ENCODE results near the gene DCP1A. TPM values are rescaled to one million over a fixed set of nuclear protein-coding genes. Genes with fewer than 3 reads are reported as not detected.

DCP1A gene
- total and polyA plus RNA-seq, 9 of the 15 experiments (the other 6 are each of a cell fraction or from before 2014, with no cell fraction given): 6.6 to 33.7 (median 13.3) TPM

- CTCF ChIA-PET (ENCODE audit: low intra/inter-chr PET ratio): no interaction called here
- intact Hi-C loops (cut with micrococcal nuclease): no loop called here
- no peaks in the 10 kb centered on the region for H3K9me3 ChIP-seq (replicated peaks; ENCODE audit: control insufficient read depth, insufficient read depth, low read depth, low read length)
- no peak overlapping the region for H3K4me2 ChIP-seq (ENCODE audit: insufficient read depth, low read length)
- peaks cover 20% of the 10 kb centered on the region; the same call in 1 of the 3 replicates for H3K79me2 ChIP-seq (ENCODE audit: control insufficient read depth, insufficient read depth, low read length)
- no peaks in the 10 kb centered on the region for H3K27me3 ChIP-seq (ENCODE audit: control insufficient read depth in 2 of 2, insufficient read depth in 2 of 2, low read length in 2 of 2)
- H4K20me1 ChIP-seq (replicated peaks; ENCODE audit: control insufficient read depth, insufficient read depth, low read length): peaks cover 6% of the 10 kb centered on the region; the same call in 1 of the 2 replicates
- H3K4me1 ChIP-seq (replicated peaks in 1 of 2; ENCODE audit: control insufficient read depth in 2 of 2, insufficient read depth in 2 of 2, low read length in 2 of 2): no peaks in the 10 kb centered on the region; a peak in 1 of 5 replicates
- H3K9me1 ChIP-seq (ENCODE audit: control insufficient read depth, insufficient read depth, low read length): no peaks in the 10 kb centered on the region
- no peak overlapping the region for H3K27ac ChIP-seq (ENCODE audit: extremely low read depth, low read depth, low read length)
- DNase-seq (ENCODE audit: extremely low read depth in 1 of 4, low spot score in 3 of 4): no peak
- no peak for ATAC-seq
- H3K4me3 ChIP-seq: no peak overlapping the region
- in situ Hi-C loops (cut with MboI): no loop called here
- H2AFZ ChIP-seq (ENCODE audit: low read depth, low read length): no peak overlapping the region
- POLR2A ChIA-PET: interaction anchor here (1.1 kb wide), 1 partner anchor 17 kb away, joined by 3 read pairs; no protein-coding TSS in a partner anchor
- BruUV-seq (replicated peaks): no TSS peak
- no peak overlapping the region for H3K9ac ChIP-seq (ENCODE audit: insufficient read depth in 1 of 2, low read depth in 2 of 2, low read length in 2 of 2)
- FAIRE-seq: no peak
- no peak for TF ChIP-seq SNAPC5 (CRISPR knock-in tag; IDR thresholded peaks at IDR 0.05)
- TF ChIP-seq SRF (CRISPR knock-in tag; IDR thresholded peaks at IDR 0.05): no peak
- TF ChIP-seq ZNF444 (CRISPR knock-in tag; IDR thresholded peaks at IDR 0.05): no peak
- no peak for TF ChIP-seq ARID3A (IDR thresholded peaks at IDR 0.05; ENCODE audit: borderline replicate concordance, low read depth, low read length)
- no peak for TF ChIP-seq ZNF277 (CRISPR knock-in tag; IDR thresholded peaks at IDR 0.05; ENCODE audit: borderline replicate concordance)
- no peak for TF ChIP-seq KLF13 (tag; IDR thresholded peaks at IDR 0.05; ENCODE audit: borderline replicate concordance, low read depth)
- TF ChIP-seq TFAP4 (CRISPR knock-in tag; IDR thresholded peaks at IDR 0.05; ENCODE audit: borderline replicate concordance): no peak
- no peak for TF ChIP-seq SMARCE1 (IDR thresholded peaks at IDR 0.05)
- no peak for TF ChIP-seq ESRRA (IDR thresholded peaks at IDR 0.05; ENCODE audit: borderline replicate concordance, low read depth)
- no peak for TF ChIP-seq ETV6 (IDR thresholded peaks at IDR 0.05; ENCODE audit: borderline replicate concordance in 1 of 2, low read depth in 2 of 2, low read length in 1 of 2)
- TF ChIP-seq ETV6 (CRISPR knock-in tag; IDR thresholded peaks at IDR 0.05; ENCODE audit: borderline replicate concordance): no peak
- no peak for TF ChIP-seq CREBBP (IDR thresholded peaks at IDR 0.05; ENCODE audit: low read depth, low read length)
- TF ChIP-seq TGIF2 (CRISPR knock-in tag; IDR thresholded peaks at IDR 0.05): no peak
- TF ChIP-seq KLF10 (CRISPR knock-in tag; IDR thresholded peaks at IDR 0.05): no peak
- TF ChIP-seq MEF2A (IDR thresholded peaks at IDR 0.05; ENCODE audit: control insufficient read depth, low read depth, low read length): no peak
- TF ChIP-seq CHAMP1 (IDR thresholded peaks at IDR 0.05): no peak
- 89% methylated on average over 1 of the region's 1 CpG for WGBS (ENCODE audit: insufficient coverage, low coverage, missing lambda C conversion rate)
- H3K36me3 ChIP-seq (ENCODE audit: control insufficient read depth, insufficient read depth, low read length): peaks cover 30% of the 10 kb centered on the region; the same call in 2 of the 3 replicates
Observed at GRCh38 chr3:53329897-53330296, 17.4 kb downstream of the DCP1A start.

All from K562 (cell line).